HG02938 (cell line): ENCODE data around the gene EHD1.
"Not testable (repeated sequence)": the region's sequence is repeated elsewhere in the genome, so short reads cannot be mapped to it uniquely, and the experiment has no call there.

Experiments
- ATAC-seq: cut with Tn5 transposase; IDR thresholded peaks from one replicate; pipeline ENCODE4 v1.9.1; 2021; ENCODE audit warnings: mild to moderate bottlenecking, moderate library complexity; ENCODE audit not compliant: unreplicated experiment

EHD1 gene

DNA sequence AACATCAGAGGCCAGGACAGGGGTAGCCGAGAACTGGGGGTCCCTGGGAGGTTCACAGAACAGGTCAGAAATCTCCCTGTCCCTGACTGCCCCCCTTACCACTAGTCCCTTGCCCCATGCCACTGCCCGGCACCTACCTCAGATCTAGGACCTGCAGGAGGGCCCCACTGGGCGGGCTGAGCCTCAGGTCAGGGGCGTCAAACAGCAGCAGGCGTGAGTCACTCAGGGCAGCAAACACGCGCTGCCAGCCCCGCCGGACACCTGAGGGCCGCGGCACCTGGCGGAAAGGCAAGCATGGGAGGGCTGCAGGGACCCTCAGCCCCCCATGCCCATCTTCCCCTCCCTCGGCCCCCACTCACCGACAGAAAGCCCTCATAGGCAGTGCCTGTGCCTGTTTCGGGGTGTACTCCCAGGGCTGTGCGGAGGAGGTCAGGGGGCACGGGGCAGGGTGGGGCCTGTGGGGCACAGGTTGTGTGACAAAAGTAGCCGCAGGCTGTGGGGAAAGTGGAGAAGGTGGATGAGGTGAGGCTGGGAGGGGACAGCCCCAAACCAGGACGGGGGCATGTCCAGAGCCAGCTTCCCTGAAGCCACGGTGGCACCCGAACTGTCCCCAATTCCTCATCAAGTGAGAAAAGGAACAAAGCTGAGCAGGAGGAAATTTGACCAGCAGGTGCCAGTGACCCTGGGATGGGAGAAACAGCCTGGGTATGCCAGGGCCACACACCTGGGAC lies 45.8 kb downstream of the EHD1 start:
- no peak for ATAC-seq

DNA sequence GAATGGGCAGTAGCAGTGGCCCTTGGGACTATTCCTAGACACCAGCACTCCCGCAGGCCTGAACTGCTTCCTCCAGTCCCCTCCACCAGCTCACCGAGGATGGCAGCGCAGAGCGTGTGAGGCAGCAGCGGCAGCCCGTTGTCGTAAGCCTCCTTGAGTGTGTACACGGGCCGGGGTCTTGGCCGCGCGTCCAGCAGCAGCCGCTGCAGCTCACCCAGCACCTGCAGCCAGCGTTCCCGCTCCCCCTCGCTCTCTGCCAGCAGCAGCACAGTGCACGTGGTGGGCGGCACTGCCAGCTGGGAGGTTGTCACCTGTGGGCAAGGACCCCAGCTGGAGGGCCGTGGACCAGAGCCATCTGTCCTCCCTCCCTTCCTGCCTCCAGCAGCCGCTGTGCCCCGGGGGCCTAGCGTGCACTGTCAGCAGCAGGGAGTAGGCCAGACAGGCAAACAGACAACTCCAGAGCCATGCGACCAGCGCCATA lies 47.0 kb downstream of the EHD1 start:
- no peak for ATAC-seq

DNA sequence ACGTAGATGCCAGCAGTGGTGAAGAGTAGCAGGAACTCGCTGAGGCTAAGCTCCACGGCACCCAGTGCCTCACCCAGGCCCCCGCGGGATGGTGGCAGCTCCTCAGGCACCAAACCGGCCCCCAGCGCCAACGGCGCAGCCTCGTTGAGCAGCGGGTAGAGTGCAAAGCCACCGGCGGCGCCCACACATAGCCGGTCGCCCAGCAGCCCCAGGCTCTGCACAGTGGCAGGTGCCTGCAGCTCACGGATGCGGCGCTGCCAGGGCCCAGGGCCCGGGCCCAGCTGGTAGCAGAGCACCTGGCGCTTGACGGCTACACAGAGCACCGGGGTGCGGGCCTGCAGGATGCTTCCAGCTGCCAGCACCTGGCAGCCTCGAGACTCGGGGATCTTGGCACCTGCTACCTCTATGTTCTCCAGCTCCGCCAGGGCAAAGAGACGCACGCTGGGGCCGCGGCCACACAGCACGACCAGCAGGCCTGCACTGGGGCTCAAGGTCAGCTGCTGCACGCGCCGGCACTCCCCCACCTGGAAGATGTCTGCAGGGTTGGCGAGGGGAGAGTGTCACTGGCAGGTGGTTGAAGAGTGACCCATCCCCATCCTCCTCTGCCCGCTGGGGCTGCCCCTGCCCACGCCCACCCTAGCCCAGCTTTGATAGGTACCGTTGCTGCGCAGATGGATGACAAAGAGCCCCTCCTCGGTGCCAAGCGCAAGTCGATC lies 48.7 kb downstream of the EHD1 start:
- no peak for ATAC-seq

DNA sequence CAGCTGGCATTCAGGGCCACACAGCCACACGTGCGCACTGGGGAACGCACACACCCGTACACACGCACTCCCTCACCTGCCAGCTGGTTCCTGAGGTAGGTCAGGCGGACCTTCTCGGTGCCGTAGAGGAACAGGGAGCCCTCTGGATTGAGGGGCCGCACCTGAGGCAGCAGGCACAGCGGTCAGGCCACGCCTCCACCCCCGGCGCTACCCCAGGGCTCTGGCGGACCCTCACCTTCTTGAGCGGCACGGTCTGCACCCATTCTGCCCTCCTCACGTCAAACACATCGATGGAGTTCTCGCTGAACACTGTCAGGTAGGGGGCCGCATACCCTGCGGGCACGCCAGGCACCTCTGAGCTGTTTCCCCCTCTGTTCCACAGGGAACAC lies 51.0 kb downstream of the EHD1 start:
- ATAC-seq = no peak

DNA sequence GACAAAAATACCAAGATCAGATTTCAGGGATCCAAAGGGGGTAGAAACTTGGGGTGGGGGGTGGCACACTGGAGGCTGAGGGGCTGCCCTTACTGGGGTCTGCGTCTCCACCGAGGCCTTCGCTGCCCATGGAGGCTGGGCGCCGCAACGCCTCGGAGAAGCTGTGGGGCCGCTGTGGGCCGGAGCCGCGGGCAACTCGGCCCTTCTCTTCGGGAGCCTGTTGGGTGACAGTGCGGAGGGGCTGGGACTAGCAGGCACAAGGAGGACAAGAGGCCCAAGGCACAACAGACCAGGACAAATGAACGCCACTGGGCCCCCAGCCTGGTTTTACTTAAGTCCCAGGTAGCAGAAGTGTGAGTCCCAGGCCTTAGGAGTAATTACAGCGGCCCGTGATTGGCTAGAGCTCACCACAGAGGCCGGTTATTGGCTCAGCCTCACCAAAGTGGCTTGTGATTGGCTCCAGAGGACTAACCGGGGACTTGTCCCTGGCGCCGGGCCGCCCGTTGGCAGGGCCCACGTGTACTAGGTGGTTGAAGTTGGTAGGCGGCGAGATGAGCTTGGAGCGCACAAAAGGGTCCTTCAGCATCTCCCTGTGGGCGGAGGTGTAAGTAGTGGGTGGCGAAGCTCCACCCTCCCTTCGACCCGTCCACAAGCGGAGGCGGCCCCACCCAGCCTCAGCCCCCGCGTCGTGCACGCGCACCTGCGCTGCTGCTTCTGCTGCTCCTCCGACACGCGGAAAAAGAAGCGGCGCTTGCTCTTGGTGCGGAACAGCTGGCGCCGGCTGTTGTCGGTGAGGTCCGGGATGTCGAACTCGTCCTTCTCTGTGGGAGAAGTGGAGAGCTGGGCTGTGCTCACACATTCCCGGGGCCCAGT lies 51.6 kb downstream of the EHD1 start:
- ATAC-seq = no peak

DNA sequence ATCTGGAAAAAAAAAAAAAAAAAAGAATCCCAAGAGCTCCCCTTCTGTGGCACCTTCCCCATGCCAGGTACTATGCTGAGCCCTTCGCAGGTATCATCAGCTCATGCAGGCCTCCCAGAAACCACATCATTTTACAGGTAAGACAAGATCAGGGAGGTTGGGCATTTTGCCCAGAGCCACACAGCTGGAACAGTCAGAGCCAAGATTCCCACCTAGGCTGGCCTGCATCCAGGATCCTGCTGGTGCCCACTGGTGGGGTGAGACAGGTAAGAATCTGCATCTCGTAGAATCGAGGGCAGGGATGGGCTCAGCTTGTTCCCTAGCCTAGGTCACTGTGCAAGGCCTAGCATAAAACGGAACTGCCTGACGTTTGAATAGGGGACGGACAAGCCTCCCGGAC lies 52.4 kb downstream of the EHD1 start:
- no peak for ATAC-seq

DNA sequence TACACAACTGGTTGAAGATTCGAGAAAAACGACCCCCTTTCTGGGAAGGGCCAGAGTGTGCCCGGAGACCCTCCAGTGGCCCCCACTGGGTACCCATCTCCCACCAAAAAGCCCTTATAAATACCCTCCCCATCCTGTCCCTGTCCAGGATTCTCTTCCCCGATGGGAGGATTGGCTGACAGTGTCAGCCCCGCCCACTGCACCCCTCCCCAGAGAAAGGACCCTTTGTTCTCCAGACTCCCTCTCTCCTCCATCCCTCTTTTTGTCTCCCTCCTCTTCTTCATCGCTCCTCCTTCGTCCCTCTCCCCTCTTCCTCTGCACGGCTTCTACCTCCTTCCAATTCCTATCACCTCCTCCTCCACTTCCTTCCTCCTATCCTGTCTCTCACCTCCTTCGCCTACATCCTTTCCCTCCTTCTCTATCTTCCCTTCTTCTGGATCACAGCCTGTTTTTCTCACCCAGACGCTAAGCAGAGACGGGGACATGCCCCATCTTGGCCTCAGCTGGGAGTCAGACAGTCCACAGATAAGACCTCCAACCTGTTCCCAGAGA lies 54.8 kb downstream of the EHD1 start:
- ATAC-seq = no peak

DNA sequence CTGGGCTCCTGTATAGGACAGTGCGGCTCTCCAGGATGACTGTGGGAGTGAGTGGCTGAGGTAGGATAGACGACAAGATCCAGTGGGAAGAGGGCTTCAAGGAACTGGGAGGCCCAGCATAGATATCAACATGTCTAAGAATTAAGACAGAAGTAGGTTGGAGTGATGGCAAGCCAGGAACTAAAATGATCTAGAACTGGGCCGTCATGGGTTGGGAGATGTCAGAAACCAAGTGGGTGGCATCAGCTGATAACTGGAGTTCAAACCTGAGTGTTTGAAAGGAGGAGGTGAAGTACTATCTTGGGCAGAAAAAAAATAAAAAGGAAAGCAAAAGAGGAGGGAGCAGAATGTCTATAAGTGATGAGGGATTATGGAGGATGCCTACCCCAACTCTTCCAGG lies 60.9 kb downstream of the EHD1 start:
- no peak for ATAC-seq

DNA sequence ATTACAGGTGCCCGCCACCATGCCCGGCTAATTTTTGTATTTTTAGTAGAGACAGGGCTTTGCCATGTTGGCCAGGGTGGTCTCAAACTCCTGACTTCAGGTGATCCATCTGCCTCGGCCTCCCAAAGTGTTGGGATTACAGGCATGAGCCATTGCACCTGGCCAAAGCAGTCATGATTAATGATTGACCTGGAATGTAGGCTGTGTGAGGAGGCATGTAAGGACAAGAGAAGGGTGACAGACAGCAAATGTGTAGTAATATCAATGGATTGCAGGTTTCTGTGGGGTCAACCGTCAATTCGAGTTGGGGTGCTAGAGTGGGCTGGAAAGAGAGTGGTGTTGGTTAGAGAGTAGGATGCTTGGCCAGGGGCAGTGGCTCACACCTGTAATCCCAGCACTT lies 63.0 kb downstream of the EHD1 start:
- ATAC-seq = not testable (repeated sequence)

DNA sequence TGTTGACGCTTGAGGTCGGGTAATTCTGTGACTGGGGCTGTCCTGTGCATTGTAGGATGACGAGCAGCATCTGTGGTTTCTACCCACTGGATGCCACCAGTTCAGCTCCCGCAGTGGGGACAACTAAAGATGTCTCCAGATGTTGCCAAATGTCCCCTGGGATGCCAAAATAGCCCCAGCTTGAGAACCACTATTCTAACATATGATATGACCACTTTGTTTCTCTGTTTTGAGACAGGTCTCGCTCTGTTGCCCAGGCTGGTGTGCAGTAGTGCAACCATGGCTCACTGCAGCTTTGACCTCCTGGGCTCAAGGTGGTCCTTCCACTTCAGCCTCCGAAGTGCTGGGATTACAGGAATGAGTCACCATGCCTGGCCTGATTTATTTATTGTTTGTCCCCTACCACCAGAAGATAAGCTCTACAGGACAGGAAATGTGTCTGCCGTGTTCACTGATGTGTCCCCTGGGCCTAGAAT lies 63.7 kb downstream of the EHD1 start:
- peak; percentile 53 for ATAC-seq

DNA sequence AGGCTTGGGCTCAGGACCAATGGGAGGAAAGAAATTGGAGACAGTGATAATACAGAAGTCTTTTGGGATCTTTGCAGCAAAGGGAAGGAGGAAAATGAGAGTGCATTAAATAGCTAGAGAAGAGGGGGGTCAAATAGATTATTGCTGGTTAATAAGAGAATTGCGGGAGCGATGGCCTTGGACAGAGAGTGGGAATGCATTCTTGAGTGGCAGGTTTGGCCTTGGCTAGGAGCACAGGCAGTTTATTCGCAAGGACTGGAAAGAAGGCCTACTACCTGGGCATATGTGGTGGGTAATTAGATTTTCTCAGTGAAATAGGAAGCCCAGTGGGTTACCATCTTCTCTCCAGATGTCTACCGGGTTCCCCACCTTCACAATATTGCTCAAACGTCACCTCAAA lies 64.6 kb downstream of the EHD1 start:
- ATAC-seq = no peak

DNA sequence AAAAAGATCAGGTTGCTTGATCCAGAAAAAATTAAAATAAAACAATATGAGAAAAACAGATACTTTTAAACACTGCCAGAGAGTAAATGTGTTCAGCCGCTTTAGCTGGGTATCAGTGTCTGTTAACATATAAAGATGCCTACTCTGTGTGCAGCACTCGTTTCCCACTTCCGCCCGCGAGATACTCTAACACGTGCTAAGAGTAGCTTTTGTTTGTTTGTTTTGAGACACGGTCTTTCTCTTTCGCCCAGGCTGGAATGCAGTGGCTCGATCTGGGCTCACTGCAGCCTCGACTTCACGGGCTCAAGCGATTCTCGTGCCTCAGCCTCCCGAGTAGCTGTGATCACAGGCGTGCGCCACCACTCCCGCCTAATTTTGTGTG lies 67.5 kb downstream of the EHD1 start:
- ATAC-seq = peak; percentile 9

DNA sequence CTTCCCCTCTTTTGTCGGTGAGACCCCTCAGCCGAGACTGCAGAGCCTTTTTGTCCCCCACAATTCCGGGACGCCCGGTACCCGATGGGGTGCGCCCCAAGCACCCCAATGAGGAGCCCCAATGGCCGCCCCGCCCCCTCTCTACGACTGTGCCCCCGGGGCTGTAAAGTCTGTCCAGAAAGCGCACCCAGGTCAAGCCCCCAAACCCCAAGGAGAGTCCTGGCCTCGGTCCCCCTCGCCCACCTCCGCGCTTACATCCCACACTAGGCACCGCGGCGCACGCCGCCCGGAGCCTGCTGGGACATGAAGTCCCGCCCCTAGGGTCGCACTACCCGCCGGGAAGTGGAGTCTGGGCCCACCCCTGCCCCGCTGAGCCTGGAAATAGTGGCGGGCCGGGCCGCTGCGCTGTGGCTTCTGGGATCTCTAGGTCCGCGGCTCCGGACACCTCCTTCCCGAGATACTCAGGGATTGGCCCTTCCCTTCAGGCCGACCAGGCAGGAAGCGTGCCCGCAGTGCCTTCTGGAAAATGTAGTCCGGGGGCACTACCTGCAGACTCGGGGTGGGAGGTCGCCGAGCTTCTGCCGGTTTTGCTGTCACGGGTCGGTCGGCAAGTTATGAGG lies 68.0 kb downstream of the EHD1 start, which contains the start of gene MEN1:
TSS of gene MEN1 (minus strand) at position 281 of the 620 bp plus-strand sequence. CDS start 442 bp downstream, outside the sequence.
- peak; percentile 45 for ATAC-seq

DNA sequence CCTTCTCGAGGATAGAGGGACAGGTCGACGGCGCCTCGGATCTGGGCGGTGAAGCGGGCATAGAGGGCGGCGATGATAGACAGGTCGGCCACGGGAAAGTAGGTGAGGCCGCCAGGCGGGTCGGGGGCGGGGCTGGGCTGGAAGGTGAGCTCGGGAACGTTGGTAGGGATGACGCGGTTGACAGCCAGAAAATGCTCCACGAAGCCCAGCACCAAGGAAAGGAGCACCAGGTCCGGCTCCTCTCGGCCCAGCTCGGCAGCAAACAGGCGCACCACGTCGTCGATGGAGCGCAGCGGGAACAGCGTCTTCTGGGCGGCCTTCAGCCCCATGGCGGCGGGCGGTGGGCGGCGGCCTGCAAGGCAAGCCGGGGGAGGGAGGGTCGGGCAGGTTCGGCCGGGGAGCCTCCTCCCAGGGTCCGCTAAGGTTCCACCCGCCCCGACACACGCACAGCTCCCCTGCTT lies 68.6 kb downstream of the EHD1 start:
- ATAC-seq = no peak

DNA sequence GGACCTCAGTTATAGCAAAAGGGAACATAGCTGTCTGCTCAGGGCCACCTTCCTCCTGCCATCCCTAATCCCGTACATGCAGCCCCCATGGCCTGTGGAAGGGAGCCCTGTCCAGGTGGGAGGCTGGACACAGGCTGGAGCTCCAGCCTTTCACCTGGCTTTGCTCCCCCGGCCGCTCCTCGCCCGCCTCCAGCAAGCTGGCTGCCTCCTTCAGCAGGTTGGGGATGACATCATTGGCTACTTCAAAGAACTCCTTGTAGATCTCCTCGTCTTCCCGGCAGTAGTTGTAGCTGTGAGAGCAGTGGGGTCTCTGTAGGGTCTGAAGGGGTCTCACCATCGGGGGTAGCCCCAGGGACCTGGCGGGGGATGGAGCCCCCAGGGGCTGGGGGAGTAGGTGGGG lies 72.9 kb downstream of the EHD1 start:
- no peak for ATAC-seq

DNA sequence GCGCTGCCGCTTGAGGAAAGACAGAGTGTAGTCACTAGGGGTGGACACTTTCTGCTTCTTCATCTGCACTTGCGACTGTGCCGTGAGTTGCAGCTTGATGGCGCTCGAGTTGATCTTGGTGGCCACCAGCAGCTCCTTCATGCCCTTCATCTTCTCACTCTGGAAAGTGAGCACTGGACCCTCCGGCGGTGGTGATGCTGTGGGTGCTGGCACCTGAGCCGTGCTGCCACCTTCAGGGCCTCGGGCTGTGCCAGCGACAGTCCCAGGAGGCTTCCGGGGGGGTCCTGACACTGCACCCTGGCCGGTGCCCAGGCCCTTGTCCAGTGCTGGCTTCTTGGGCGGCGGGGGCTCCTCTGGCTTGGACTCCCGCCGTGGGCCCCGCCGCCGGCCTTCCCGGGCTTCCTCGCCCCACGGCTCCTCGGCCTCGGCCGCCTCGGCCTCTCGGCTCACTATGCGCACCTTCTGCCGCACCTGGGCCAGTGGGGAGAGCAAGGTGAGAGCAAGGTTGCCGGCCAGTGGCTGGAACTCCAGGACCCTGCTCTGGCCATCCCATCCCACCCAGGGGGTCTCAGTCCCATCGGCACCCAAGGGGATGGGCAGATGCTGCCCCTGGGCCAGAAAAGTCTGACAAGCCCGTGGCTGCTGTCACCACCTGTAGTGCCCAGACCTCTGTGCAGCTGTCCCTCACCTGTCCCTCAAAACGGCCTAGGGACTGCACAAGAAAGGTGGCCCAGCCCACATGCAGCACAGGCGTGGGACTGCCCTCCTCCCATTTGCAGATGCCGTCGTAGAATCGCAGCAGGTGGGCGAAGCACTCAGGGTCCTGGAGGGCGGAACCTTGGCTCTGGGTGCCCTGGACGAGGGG lies 73.8 kb downstream of the EHD1 start:
- no peak for ATAC-seq

DNA sequence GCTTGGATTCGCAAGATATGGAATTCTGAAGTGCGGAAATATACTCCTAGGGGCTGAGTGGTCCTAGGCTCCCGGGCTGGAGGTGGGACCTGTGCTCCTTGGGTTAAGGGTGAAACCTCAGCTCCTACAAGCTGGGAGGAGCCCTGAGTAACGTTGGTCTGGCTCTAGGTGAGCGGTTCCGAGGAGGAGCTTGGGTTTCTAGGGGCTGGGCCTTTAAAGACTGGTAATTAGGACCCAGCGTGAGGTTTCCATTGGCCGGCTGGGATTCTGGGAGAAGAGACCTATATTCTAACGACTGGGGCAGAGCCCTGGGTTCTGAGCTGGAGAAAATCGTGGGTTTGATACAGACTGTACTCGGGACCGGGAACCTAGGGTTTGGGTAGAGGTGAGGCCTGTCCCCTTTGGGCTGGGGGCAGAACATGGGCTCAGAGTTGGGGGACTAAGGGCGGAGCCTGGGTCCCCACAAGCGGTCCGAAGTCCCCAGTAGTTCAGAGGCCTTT lies 74.5 kb downstream of the EHD1 start:
- no peak for ATAC-seq

DNA sequence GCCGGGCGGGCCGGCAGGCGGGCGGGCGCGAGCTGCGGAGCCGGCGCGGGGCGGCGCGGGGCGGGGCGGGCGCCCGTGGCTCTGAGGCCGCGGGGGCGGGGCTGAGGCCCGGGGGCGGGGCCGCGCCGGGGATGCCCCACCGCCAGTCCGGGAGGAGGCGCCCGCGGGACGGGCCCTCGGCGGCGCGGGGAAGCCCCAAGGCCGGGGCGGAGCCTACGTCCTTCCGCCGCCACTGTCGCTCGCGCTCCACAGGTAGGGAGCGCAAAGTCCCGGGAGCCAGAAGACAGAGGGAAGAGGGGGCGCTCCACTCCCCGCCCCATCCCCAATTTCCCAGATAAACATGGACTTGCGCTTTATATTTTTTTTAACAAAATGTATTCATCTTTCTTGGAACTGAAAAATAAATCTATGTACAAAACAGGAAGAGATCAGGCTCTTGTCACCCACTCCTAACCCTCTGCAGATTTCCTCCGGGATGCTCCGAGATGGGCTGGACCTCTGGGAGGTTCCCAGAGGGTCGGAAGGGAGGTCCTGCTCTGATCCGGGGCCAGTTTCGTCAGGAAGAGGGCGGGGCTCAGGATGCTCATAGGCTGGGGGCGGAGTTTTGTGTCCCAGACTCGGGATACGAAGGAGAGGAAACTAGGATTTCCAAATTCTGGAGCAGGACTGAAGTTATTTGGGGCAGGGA lies 75.1 kb downstream of the EHD1 start, which contains the start of gene MAP4K2:
TSS of gene MAP4K2 (minus strand) at position 57 of the 688 bp plus-strand sequence. CDS start 65 bp downstream, outside the sequence.
- peak; percentile 43 for ATAC-seq
